Measurements from ENCODE around the gene SAMMSON.

Gene SAMMSON

DNA sequence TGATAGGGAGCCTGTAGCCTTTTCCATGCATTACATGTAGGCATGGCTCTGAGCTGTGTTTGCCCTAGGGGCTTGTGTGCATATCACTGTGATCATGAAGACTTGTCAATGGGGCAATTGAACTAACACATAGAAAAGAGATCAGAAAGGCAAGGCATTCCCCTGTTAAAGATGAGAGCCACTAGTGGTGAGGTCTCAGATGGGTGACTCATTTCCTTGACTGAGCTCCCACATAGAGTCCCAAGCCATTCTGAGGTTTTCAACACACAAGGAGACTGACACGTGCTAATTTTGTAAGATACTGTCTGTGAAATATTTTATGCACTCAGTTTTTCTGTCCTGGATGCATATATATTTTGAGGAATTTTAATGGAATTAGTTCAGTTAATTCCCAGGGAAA is 53.8 kb downstream of the SAMMSON start:
- no peak for DNase-seq
- TF ChIP-seq POLR2A (IDR thresholded peaks at IDR 0.05; ENCODE audit: low read length), result no peak
- TF ChIP-seq GATA1 (IDR thresholded peaks at IDR 0.05; ENCODE audit: low read depth, low read length), result no peak

DNA sequence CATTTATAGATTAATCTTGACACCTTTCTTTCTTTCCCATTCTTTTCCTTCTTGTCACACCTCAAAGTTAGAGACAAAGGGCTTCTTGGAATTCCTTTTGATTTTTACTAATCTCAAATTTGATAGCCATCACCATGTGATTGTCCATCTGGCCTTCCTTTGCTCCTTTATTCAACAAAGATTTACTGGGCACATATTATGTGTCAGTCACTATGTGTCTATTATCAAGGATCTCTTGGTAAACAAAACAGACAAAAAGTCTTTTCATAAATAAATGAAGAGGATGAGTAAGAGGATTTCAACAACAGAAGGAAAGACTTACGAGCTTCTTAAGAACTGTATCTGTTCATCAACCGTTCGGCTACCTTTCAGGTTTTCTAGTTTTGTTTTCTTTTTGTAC is 56.5 kb downstream of the SAMMSON start:
- no peak for DNase-seq
- TF ChIP-seq GATA1 (IDR thresholded peaks at IDR 0.05; ENCODE audit: low read depth, low read length) (no peak), POLR2A (IDR thresholded peaks at IDR 0.05; ENCODE audit: low read length) (no peak)

DNA sequence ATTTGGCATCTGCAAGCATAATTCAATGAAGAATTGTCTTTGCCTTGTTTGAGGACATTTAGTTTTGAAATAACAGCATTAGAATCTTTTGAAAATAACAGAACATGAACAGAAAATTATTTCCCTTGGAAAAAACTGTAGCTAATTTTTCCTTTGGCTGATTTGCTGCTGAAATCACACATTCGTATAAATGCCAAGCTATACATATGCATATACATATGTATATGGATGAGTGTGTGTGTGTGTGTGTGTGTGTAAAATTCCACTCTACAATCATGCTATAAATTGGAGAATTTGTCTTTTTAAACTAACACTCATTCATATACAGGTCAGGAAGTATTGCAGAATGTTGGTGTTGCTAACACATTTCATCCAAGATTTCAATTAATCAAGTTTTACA is 57.9 kb downstream of the SAMMSON start:
- DNase-seq, result no peak
- TF ChIP-seq GATA1 (IDR thresholded peaks at IDR 0.05; ENCODE audit: low read depth, low read length), result no peak
- TF ChIP-seq POLR2A (IDR thresholded peaks at IDR 0.05; ENCODE audit: low read length), result no peak

DNA sequence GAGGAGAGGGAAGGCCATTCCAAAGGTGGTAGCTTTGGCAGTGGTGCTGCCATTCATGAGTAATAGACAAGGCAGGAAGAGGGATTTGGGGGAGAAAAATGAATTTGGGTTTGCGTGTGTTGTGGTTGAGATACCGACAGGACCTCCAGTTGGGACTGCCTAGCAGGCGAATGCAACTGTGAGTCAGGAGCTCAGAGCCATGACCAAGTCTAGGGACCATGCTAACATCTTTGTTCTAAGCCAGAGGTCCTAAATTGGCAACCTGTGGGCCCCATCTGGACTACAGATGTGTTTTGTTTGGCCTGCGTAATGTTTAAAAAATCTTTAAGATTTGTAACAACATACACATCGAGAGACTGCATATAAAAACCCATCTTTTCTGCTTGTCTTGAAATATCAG is 61.6 kb downstream of the SAMMSON start:
- no peak for DNase-seq
- no peak for TF ChIP-seq POLR2A (IDR thresholded peaks at IDR 0.05; ENCODE audit: low read length)
- TF ChIP-seq GATA1 (IDR thresholded peaks at IDR 0.05; ENCODE audit: low read depth, low read length), result no peak

DNA sequence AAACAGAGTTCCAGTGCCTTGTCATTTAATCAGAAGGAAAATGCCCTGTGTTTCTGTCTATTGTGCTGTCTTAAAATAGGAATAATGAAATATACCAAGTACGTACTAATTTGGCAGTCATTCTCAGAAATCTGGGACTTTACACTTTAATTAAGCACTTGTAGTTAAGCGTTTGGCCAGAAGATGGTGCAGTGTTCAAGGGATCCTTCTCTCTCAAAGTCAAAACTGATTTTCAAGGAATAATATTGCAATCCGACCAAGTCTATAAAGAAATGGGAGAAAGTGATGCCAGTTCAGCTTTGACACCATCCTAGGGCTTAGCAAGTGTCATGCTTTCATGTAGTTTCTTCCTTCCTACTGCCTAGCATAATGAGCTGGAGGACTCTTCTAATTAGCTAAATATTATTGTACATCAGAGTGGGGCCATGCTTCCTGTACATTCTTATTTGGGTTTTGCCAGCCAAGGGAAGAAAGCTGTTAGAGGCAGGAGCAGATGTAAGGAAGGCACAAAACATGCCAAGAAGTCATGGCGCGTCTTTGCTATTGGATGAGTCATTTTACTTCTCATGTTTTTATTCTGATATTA is 64.8 kb downstream of the SAMMSON start:
- TF ChIP-seq GATA1 (IDR thresholded peaks at IDR 0.05; ENCODE audit: low read depth, low read length), result no peak
- no peak for TF ChIP-seq POLR2A (IDR thresholded peaks at IDR 0.05; ENCODE audit: low read length)
- DNase-seq, result peak; percentile 4 to 43

DNA sequence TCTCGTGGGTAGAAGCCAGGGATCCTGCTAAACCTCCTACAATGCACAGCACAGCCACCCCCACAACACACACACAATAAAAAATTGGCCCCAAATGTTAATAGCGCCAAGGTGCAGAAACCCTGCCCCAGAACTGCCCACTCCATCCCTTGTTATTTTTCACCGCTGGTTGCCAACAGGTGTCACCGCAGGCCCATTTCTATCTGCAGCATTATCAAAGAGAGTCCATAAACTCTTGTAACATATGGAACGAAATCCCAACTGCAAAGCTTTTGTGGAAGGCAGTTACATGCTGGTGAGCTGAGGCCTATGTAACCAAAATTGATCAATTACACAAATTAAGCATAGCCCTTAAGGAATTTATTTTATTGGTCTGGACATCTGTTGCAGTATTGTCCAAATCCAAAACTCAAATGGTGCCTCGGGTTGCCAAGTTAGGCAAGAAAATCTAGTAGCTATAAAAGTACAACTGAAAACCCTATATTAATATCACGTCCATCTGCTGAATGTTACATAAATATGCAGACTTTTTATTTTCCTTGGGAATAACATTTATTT is 66.2 kb downstream of the SAMMSON start:
- DNase-seq, result no peak
- TF ChIP-seq POLR2A (IDR thresholded peaks at IDR 0.05; ENCODE audit: low read length) (no peak), GATA1 (IDR thresholded peaks at IDR 0.05; ENCODE audit: low read depth, low read length) (no peak)

DNA sequence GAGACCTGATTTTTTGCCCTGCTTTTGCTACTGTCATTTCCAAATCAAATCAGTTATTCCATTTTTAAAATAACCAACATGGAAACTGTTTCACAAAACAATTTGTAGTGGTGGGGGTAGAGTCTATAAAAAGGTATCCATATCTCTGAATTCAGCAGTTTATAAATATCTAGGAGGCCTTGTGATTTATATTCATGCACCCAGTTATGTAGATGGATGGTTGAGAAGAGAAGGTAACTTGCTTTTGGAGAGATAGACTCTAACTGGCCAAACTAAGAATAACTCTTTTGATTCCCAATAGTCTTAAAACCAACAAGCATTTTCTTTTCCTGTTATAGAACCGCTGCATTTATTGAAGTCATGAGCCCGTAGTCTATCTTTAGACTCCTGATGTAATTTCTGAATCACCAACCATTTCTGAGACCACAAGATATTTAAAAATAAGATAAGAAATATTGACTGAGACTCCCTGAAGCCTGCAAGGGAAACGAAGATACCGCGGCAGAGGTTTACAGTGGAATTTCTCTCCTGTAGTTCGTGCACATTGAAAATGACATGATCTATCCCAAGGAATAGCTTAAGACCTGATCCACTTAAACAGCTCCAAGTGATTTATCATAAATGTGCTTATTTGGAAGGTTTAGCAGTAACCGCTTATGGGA is 68.5 kb downstream of the SAMMSON start:
- DNase-seq, result no peak
- TF ChIP-seq POLR2A (IDR thresholded peaks at IDR 0.05; ENCODE audit: low read length) (no peak), GATA1 (IDR thresholded peaks at IDR 0.05; ENCODE audit: low read depth, low read length) (no peak)

DNA sequence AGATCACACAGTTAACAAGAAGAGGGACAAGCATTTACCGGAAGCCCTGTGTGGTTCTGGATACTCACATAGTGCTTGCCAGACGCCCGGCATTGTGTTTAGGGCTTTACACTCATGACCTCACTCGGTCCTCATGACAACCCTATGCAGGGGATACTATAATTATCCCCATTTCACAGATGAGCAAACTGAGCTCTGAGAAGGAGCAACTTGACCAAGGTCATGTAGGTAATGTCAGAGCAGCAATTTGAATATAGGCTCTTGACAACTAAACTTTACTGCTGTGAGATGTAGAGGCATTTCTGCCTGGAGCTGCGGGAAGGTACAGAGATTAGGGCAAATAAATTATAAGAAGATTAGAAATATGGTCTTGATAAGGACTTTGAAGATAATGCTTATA is 70.0 kb downstream of the SAMMSON start:
- TF ChIP-seq GATA1 (IDR thresholded peaks at IDR 0.05; ENCODE audit: low read depth, low read length) (no peak), POLR2A (IDR thresholded peaks at IDR 0.05; ENCODE audit: low read length) (no peak)
- no peak for DNase-seq

DNA sequence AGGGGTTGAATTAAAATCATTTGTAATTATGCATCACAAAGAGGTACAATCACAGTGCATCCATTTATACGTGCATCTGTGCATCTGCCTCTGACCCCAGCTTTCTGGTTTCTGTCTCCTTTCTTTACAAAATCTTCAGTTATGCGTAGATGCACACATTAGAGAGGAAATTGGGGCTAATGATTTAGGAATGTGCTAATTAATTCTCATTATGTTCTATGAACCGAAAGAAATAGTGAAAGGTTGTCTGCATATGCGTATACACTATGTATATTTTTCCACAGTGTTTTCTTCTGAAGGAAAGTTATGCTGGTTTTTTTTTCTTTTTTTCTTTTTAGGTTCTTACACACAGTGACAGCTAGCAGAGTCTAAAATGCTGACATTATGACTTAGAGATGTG is 71.6 kb downstream of the SAMMSON start:
- TF ChIP-seq GATA1 (IDR thresholded peaks at IDR 0.05; ENCODE audit: low read depth, low read length) (no peak), POLR2A (IDR thresholded peaks at IDR 0.05; ENCODE audit: low read length) (no peak)
- no peak for DNase-seq

DNA sequence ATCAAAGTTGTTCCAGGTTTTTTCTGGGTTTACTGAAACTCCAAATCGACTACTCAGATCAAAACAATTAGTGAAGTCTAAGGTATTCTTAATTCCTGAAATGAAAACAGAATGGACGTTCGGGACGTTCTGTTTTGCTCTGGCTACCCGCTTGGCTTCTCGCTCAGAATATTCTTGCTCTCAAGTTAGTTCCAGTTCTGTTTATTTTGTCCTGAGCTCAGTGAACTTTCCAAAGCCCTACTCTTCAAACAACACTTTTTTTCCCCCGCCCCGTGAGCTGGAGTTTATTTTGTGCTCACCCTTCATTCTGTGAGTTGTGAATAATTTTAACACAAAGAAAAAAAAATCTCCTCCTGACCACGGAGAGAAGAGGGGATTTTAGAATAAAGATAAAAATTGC is 72.6 kb downstream of the SAMMSON start:
- no peak for DNase-seq
- TF ChIP-seq POLR2A (IDR thresholded peaks at IDR 0.05; ENCODE audit: low read length) (no peak), GATA1 (IDR thresholded peaks at IDR 0.05; ENCODE audit: low read depth, low read length) (no peak)

DNA sequence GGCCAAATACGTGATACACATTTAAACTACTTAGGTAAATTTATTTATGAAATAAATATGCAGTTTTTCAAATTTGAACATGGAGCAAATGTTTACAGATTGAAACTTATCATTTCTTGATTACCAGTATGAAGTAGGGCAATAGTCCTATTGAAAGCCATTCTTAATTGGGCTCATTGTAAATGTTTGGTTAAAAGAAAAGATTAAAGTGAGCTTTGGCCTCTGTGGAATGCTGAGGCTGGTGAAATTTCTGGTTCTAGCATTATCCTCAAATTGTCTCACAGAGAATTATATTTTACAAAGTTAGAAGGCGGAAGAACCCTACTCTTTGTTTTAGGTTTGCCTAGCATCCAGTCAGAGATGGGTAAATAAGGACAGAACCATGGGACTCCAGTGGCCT is 73.2 kb downstream of the SAMMSON start:
- DNase-seq, result no peak
- TF ChIP-seq POLR2A (IDR thresholded peaks at IDR 0.05; ENCODE audit: low read length) (no peak), GATA1 (IDR thresholded peaks at IDR 0.05; ENCODE audit: low read depth, low read length) (no peak)

DNA sequence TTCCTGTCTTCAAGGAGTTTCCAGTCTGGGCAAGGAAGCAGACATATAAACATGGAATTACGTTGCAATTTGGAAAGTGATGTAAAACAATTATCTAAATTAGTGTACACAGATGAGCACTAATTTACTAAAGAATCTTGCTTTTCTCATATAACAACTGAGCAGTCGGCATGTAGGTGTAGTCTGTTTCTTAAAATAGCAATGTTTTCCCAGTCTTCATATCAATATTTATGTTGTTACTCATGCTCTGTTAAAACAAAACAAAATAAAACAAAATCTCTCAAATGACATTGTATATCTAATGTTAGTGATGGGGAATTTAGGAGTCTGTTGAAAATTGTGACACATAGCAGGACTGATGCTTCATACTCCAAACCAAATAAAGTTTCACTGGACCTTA is 75.6 kb downstream of the SAMMSON start:
- TF ChIP-seq GATA1 (IDR thresholded peaks at IDR 0.05; ENCODE audit: low read depth, low read length) (no peak), POLR2A (IDR thresholded peaks at IDR 0.05; ENCODE audit: low read length) (no peak)
- DNase-seq, result no peak

DNA sequence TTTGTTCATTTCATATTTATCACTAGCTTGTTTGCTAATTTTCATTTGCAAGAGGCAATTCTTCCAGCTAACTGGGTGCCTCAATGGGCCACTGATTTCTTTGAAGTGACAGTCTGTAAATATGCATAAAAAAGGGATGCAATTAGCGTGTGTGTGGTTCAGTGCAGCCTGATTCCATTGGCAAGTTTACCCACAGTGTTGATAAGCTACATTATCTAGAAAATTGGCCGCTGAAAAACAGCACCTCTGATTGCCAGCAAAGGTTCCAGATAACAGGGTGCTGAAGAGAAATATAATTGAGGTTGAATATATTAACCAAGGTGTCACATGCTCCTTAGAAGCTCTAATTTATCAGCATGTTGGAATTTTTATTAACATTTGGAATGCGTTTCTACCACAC is 76.9 kb downstream of the SAMMSON start:
- TF ChIP-seq GATA1 (IDR thresholded peaks at IDR 0.05; ENCODE audit: low read depth, low read length) (no peak), POLR2A (IDR thresholded peaks at IDR 0.05; ENCODE audit: low read length) (no peak)
- no peak for DNase-seq

DNA sequence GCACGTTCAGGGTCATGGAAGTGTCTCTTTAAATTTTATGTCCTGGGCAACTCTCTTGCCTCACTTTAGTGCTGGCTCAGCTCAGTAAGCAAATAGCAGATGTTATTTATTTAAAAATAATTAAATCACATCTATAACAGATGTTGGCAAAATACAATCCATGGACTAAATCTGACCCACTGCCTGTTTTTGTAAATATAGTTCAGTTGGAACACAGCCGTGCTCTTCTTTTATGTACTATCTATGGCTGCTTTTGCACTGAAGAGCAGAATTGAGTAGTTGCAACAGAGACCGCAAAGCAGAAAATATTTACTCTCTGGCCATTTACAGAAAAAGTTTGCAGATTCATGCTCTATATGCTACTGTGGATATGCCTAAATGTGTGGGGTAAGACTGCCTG is 79.2 kb downstream of the SAMMSON start:
- no peak for TF ChIP-seq POLR2A (IDR thresholded peaks at IDR 0.05; ENCODE audit: low read length)
- no peak for TF ChIP-seq GATA1 (IDR thresholded peaks at IDR 0.05; ENCODE audit: low read depth, low read length)
- no peak for DNase-seq

DNA sequence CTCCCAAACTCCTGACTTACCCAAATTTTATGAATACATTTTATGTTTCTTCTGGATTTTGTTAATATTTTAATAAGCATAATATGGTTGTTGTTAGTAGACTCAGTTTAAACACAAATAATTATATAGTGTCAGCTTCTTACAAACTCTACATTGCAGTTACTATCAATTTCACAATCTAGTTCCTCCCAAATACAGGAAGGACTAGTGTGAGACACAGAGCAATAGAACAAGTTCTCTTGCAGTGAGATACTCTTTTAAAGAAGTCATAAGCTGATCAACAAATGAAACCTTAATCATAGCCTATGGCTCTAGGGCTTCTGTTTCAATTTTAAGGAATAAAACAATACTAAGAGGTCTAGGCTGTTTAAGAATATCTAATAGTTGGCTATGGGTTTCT is 86.1 kb downstream of the SAMMSON start:
- TF ChIP-seq GATA1 (IDR thresholded peaks at IDR 0.05; ENCODE audit: low read depth, low read length), result no peak
- TF ChIP-seq POLR2A (IDR thresholded peaks at IDR 0.05; ENCODE audit: low read length), result no peak
- no peak for DNase-seq
